HS-5 (cell line): Measurements from ENCODE around the gene SPTSSB.

Source experiments
- DNase-seq: peaks from one replicate; pipeline ENCODE4 v3.0.0-alpha.2; 2012; ENCODE audit warnings: low read depth

Gene SPTSSB

DNA sequence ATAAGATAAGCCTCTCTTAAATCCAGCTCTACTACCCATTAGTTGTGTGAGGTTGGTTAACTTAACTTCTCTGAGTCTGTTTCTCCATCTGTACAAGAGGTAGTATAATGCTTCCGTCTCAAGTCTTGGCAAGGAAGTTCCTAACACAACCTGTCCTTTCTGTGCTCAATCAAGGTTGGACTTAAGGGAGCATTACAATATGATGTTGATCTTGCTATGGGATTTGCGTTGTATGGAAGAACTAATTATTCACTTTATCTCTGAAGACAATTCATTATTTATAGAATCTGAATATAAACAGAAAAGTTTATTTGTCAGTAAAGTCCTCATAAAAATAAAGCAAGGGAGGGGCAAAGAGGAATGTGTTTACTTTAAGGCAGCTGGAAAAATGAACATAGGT lies 18.9 kb upstream of the SPTSSB start:
- no peak for DNase-seq

GRCh38 chr3:161389445-161390035 lies 18.2 kb upstream of the SPTSSB start:
- DNase-seq: no peak

GRCh38 chr3:161388855-161389254 lies 17.5 kb upstream of the SPTSSB start:
- DNase-seq: no peak

DNA sequence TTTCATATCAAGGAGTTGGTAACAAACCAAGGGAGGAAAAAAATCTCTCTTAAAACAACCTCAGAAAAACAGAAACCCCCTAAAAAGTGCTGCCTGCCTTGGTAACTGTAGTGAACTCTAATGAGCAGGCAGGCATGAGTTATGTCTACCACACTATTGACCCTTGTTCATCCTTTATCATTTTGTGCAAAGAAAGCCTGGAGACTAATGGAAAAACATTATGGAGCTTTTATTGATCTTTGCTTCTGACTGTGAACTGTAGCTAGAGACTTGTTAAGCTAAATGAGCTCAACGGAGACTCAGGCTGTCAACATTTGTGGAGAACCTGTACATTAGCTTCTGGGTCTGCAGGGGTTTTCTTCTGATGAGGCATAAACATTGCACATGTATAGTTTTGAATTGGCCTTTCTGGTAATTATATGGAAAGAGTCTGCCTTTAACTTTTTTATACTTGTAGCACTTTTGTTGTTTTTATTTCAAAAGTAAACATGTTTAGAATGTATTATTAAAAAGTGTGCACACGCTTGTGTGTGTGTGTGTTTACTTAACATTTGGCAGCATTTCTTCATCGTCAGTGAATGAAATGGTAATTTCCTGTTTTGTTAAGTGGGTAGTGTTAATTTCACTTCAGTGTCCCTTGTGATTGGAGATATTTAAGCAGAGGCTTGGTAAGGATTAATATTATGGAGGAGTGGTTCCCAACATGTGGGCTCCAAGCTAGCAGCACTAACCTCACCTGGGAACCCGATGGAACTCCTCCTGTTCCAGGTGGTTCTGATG lies 15.9 kb upstream of the SPTSSB start:
- DNase-seq: no peak

DNA sequence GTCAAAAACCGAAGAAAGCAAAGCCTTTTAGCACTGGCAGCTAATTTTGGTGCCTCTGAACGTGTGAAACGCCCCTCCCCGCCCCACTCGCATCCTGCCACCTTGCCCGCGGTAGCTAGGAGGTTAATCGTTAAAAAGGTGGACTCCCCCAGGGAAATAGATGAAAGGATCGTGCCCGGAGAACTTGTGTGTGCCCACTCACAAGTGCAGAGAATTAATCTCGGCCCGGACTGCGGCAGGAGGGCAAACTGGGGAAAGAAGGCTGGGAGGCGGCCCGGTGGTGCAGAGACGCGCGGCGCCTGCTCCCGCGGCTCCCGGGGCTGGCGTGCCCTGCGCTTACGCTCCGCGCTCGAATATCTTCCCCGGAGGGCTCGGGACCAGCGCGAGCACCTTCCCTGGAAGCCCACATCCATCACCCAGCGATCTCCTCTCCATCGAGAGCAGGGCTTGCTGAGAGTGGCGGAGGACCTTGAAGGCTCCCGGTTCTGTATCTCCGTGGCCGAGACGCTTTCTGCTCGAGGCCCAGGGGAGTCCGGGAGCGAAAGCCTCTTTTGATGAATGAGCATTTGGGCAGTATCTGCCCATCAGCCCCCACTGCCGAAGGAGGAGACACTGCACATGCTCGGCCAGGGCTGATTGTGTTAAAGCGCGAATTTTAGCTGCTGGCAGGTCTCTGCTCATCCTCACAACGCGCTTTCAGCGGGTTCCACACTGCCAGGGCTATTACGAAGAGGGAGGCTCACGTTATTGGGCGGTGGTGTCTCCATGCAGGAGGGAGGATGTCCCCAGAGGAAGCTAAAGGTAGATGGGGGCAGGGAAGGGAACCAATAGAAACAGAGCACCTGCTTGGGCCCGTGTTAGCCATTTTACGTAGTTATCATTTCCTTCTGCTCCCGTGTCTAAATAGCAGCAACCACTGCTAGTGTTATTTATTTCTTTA lies 1.3 kb upstream of the SPTSSB start:
- DNase-seq: no peak

DNA sequence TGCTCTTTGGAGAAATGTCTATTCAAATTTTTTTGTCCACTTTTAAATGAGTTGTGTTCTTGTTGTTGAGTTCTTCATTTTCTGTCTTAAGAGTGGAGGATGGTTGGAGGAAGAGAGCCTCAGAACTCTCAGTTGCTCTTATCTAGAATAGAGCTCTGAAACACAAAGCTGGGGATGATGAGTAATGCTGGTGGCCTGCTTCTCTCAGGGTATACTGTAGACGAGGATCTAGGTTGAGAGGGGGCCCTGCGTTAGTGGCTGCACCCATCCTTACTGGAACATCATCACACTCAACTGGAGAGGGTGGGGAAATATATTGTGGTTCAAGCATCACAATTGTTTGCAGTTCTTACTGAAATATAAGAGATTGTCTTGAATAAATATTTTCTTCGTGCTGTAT lies 1.8 kb downstream of the SPTSSB start:
- DNase-seq: no peak

- DNase-seq: no peak
Observed at GRCh38 chr3:161366094-161366493, 5.2 kb downstream of the SPTSSB start.

GRCh38 chr3:161358488-161358887 lies 12.8 kb downstream of the SPTSSB start:
- DNase-seq: no peak

GRCh38 chr3:161356287-161356686 lies 15.0 kb downstream of the SPTSSB start:
- no peak for DNase-seq

DNA sequence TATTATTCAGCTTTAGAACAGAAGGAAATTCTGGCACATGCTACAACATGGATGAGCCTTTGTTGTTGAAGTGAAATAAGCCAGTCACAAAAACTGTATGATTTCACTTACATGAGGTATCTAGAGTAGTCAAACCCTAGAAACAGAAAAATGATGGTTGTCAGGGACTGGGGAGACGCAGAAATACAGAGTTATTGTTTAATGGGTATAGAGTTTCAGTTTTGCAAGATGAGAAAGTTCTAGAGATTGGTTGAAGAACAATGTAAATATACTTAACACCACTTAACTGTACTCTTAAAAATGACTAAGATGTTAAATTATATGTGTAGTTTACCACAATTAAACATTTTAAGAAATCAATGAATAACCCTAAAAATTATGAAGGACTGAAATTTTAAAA lies 15.8 kb downstream of the SPTSSB start:
- no peak for DNase-seq

- DNase-seq: no peak
Observed at GRCh38 chr3:161354554-161354953, 16.8 kb downstream of the SPTSSB start.

GRCh38 chr3:161351330-161351729 lies 20.0 kb downstream of the SPTSSB start:
- DNase-seq: no peak

- no peak for DNase-seq
Observed at GRCh38 chr3:161350916-161351315, 20.4 kb downstream of the SPTSSB start.

GRCh38 chr3:161349529-161350312 lies 21.6 kb downstream of the SPTSSB start:
- peak; percentile 81 for DNase-seq

DNA sequence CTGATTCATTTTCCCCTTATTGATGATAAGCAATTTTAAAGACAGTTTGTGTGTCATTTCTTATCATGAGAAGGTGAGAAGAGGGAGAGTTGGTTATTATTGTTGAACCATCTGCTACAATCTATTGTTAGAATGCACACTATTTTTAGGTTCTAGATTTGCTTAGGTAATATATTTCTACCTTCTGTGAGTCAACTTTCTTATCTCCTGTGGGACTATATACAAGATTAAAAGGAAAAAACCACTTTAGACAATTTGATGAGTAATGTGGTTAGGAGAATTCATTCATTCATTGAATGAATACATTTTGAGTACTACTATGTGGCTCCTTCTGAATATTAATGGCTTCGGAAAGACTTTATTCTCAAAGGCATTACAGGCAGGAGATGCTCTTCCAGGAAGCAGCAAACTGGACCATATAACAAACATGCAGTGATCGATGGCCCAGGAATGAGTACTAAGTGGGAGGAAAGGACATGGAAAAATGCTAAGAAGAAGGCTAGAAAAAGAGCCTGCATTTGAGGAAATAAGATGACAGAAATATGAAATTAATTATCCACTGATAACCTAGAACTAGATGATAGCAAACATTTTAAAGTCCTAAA lies 22.4 kb downstream of the SPTSSB start:
- DNase-seq: no peak

GRCh38 chr3:161347726-161348125 lies 23.6 kb downstream of the SPTSSB start:
- DNase-seq: no peak

- DNase-seq: no peak
Observed at GRCh38 chr3:161345023-161345422, 26.3 kb downstream of the SPTSSB start.

DNA sequence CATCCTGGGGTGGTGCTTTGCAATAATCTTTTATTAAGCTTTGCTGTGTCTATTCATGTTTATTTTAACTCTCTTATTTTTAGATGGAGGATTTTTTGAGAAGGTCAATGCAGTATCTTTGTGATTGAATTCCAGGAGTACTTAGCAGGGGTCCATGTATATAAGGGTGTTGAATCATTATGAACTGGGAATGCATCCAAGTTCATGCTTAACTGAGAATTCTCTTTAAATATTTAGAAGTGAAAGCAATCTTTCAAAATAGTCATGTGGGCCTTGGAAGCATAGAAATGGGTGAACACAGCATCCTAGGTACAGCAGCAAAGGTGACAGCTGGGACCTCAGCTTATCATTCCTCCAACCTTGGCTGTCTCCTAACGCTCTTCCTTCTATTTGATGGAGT lies 27.3 kb downstream of the SPTSSB start:
- no peak for DNase-seq

GRCh38 chr3:161343540-161343939 lies 27.8 kb downstream of the SPTSSB start:
- DNase-seq: no peak

DNA sequence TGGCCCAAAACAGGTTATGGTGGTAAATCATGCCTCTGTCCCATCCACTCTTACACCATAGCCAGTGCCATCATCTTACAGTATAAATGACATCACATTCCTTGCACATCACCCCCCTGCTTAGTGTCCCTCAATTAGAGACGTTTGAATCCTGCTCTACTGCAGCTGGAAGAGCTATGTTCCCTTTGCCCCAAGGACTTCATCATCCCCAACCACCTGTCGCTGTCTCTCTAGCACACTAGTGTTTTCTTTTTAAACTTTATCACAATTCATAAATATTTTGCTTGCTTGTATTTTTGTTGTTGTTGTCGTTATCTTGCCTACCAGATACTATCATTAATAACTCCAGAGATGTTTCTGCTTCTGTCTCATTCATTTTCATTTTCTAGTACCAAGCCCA lies 28.7 kb downstream of the SPTSSB start:
- DNase-seq: no peak
